CD14-positive monocyte (primary cell): ENCODE measurements around the gene ABCA4. TPM values are rescaled to one million over a fixed set of nuclear protein-coding genes. Genes with fewer than 3 reads are reported as not detected.

Experiments used
- DNase-seq, 3 donors: peaks; one replicate each; pipeline ENCODE4 v3.0.0-alpha.2; 2011 to 2022
- H2AFZ ChIP-seq: 2 replicates; pipeline ENCODE4 v1.6.0; 2012; ENCODE audit warnings: mild to moderate bottlenecking, low read depth, low read length, inconsistent platforms; ENCODE audit not compliant: insufficient read depth, poor library complexity, severe bottlenecking
- H3K27ac ChIP-seq, 2 donors: 1 replicate in 1 of 2; 2 replicates in 1 of 2; pipeline ENCODE4 v1.5.1; 2012 to 2013; ENCODE audit warnings: low read length in 2 of 2, control low read depth in 1 of 2, inconsistent platforms in 1 of 2, low read depth in 1 of 2, mild to moderate bottlenecking in 1 of 2
- H3K27me3 ChIP-seq, 2 donors: one replicate each; pipeline versions ENCODE4 v1.6.0 to v1.6.1; 2011 to 2013; ENCODE audit warnings: low read length in 2 of 2; ENCODE audit not compliant: control insufficient read depth in 2 of 2, insufficient read depth in 2 of 2
- H3K36me3 ChIP-seq, 2 donors: replicated peaks in 1 of 2; 1 replicate in 1 of 2; 2 replicates in 1 of 2; pipeline versions ENCODE4 v1.5.1 to v1.6.1; 2012 to 2013; ENCODE audit warnings: low read length in 2 of 2, control low read depth in 1 of 2, inconsistent platforms in 1 of 2, mild to moderate bottlenecking in 1 of 2; ENCODE audit not compliant: insufficient read depth in 2 of 2, control insufficient read depth in 1 of 2
- H3K4me1 ChIP-seq, 2 donors: 1 replicate in 1 of 2; 2 replicates in 1 of 2; pipeline versions ENCODE4 v1.5.1 to v1.6.1; 2012 to 2013; ENCODE audit warnings: low read length in 2 of 2, control low read depth in 1 of 2, inconsistent platforms in 1 of 2, mild to moderate bottlenecking in 1 of 2, moderate library complexity in 1 of 2; ENCODE audit not compliant: insufficient read depth in 2 of 2, control insufficient read depth in 1 of 2
- H3K4me2 ChIP-seq: replicated peaks from 2 replicates; pipeline ENCODE3; 2012; ENCODE audit warnings: low read length, moderate library complexity, mild to moderate bottlenecking; ENCODE audit not compliant: poor library complexity, severe bottlenecking; ENCODE audit errors: extremely low read depth
- H3K4me3 ChIP-seq, 3 experiments: fragments of 200-600 bp in 1 of 3; sonication (generic) in 1 of 3; replicated peaks in 1 of 3; 1 replicate in 2 of 3; 2 replicates in 1 of 3; pipeline ENCODE4 v1.5.1; 2011 to 2013; ENCODE audit warnings: low read length in 3 of 3, mild to moderate bottlenecking in 3 of 3, control low read depth in 2 of 3, low read depth in 2 of 3, inconsistent platforms in 1 of 3, moderate library complexity in 1 of 3
- H3K79me2 ChIP-seq: 2 replicates; pipeline ENCODE4 v1.6.0; 2012; ENCODE audit warnings: mild to moderate bottlenecking, control low read depth, inconsistent platforms, low read length, moderate library complexity; ENCODE audit not compliant: insufficient read depth
- H3K9ac ChIP-seq: 2 replicates; pipeline ENCODE4 v1.6.0; 2017; ENCODE audit warnings: low read length, mild to moderate bottlenecking; ENCODE audit not compliant: insufficient read depth, poor library complexity, severe bottlenecking
- H3K9me3 ChIP-seq, 2 donors: replicated peaks in 1 of 2; 1 replicate in 1 of 2; 2 replicates in 1 of 2; pipeline versions ENCODE4 v1.5.1 to v1.6.1; 2012 to 2013; ENCODE audit warnings: low read length in 2 of 2, control low read depth in 1 of 2; ENCODE audit not compliant: control insufficient read depth in 1 of 2, insufficient read depth in 1 of 2
- H4K20me1 ChIP-seq: 2 replicates; pipeline ENCODE4 v1.6.0; 2012; ENCODE audit warnings: mild to moderate bottlenecking, low read length, control low read depth, moderate library complexity; ENCODE audit not compliant: insufficient read depth
- H3K27ac Mint-ChIP-seq, 7 donors: one replicate each; pipeline ENCODE4 v1.8.0; 2020; ENCODE audit warnings: mild to moderate bottlenecking in 7 of 7, mixed read lengths in 7 of 7, moderate library complexity in 6 of 7, inconsistent platforms in 2 of 7
- H3K27me3 Mint-ChIP-seq, 3 donors: one replicate each; pipeline ENCODE4 v1.8.0; 2021 to 2022; ENCODE audit warnings: low read depth in 3 of 3, mild to moderate bottlenecking in 3 of 3, mixed read lengths in 3 of 3, moderate library complexity in 3 of 3, inconsistent platforms in 1 of 3
- H3K36me3 Mint-ChIP-seq, 2 donors: one replicate each; pipeline ENCODE4 v1.8.0; 2020; ENCODE audit warnings: mixed read lengths in 2 of 2, inconsistent platforms in 1 of 2, mild to moderate bottlenecking in 1 of 2
- H3K4me1 Mint-ChIP-seq: one replicate; pipeline ENCODE4 v1.8.0; 2020; ENCODE audit warnings: mild to moderate bottlenecking, mixed read lengths
- H3K4me3 Mint-ChIP-seq, 2 donors: one replicate each; pipeline ENCODE4 v1.8.0; 2020; ENCODE audit warnings: mild to moderate bottlenecking in 2 of 2, mixed read lengths in 2 of 2, moderate library complexity in 1 of 2
- H3K9me3 Mint-ChIP-seq, 7 donors: one replicate each; pipeline ENCODE4 v1.8.0; 2020 to 2022; ENCODE audit warnings: mixed read lengths in 7 of 7, mild to moderate bottlenecking in 6 of 7, moderate library complexity in 6 of 7, inconsistent platforms in 2 of 7
- WGBS: methylation state at CpG from one replicate; pipeline ENCODE4 v1.1.5; 2013; ENCODE audit warnings: missing lambda C conversion rate; ENCODE audit not compliant: insufficient coverage; 5-methylcytosine and 5-hydroxymethylcytosine counted together
- intact Hi-C, 2 donors: fragments of 100-400 bp; cut with micrococcal nuclease; formaldehyde crosslinking; loops; one replicate each; pipeline versions ENCODE4 v1.15.0 to v1.15.1; 2023
- polyA plus RNA-seq, 3 donors: library from polyadenylated mRNA; depleted of rRNA in 1 of 3; unstranded in 2 of 3; stranded (reverse) in 1 of 3; fragments of 300-500 nt in 2 of 3; fragments of >200 nt in 1 of 3; fragmentation: Illumina TruSeq in 2 of 3; gene quantifications; 1 replicate in 2 of 3; 2 replicates in 1 of 3; pipeline ENCODE4 v1.2.3, GENCODE V29; 2012 to 2021
- TF ChIP-seq, protein P1 (sequence below): fragments of 200-600 bp; IDR thresholded peaks from one replicate; pipeline ENCODE4 v1.8.0; 2022; ENCODE audit warnings: antibody characterized with exemption, mild to moderate bottlenecking

Gene ABCA4
- polyA plus RNA-seq, 3 donors: not detected

DNA sequence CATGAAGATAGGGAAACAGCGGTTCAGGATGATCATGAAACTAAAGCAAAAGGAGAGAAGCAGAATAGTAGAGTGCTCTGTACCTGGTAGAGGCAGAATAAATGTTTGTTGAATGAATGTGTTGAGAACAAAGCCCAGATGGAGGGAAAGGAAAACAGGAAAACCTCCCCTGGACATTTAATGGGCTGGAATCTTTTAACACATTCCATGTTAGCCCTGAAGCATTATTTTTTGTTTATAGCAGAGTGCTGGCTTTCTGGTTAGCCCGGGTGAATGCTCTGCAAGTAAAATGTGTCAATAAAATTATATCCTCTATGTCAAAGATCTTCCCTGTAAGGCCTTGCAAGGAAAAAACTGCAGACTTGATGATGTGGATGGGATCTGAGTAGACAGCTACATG is 60.2 kb downstream of the ABCA4 start:
- H3K4me3 ChIP-seq: no peak overlapping the region
- H3K9me3 ChIP-seq: no peaks in the 10 kb centered on the region
- intact Hi-C loops: loop anchor here (5.0 kb wide), 1 partner anchor 277 kb away; no protein-coding TSS in a partner anchor
- H3K79me2 ChIP-seq: no peaks in the 10 kb centered on the region
- no peak overlapping the region for H2AFZ ChIP-seq
- Mint-ChIP-seq H3K27ac (no peak overlapping the region), H3K27me3 (peaks cover 22 to 47% (median 23%) of the 10 kb centered on the region in 3 donors), H3K9me3 (no peaks in the 10 kb centered on the region), H3K4me3 (no peak overlapping the region), H3K36me3 (no peaks in the 10 kb centered on the region), H3K4me1 (peaks cover 2% of the 10 kb centered on the region)
- no peak overlapping the region for H3K4me2 ChIP-seq
- H3K4me1 ChIP-seq: no peaks in the 10 kb centered on the region
- no peak overlapping the region for H3K9ac ChIP-seq
- TF ChIP-seq, protein P1, sequence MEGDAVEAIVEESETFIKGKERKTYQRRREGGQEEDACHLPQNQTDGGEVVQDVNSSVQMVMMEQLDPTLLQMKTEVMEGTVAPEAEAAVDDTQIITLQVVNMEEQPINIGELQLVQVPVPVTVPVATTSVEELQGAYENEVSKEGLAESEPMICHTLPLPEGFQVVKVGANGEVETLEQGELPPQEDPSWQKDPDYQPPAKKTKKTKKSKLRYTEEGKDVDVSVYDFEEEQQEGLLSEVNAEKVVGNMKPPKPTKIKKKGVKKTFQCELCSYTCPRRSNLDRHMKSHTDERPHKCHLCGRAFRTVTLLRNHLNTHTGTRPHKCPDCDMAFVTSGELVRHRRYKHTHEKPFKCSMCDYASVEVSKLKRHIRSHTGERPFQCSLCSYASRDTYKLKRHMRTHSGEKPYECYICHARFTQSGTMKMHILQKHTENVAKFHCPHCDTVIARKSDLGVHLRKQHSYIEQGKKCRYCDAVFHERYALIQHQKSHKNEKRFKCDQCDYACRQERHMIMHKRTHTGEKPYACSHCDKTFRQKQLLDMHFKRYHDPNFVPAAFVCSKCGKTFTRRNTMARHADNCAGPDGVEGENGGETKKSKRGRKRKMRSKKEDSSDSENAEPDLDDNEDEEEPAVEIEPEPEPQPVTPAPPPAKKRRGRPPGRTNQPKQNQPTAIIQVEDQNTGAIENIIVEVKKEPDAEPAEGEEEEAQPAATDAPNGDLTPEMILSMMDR: no peak
- no peaks in the 10 kb centered on the region for H4K20me1 ChIP-seq
- H3K27me3 ChIP-seq: peaks cover 17 to 28% of the 10 kb centered on the region in 2 donors
- no peaks in the 10 kb centered on the region for H3K36me3 ChIP-seq
- 100% methylated on average over 1 of the region's 2 CpGs for WGBS
- DNase-seq: no peak
- H3K27ac ChIP-seq: no peak overlapping the region

DNA sequence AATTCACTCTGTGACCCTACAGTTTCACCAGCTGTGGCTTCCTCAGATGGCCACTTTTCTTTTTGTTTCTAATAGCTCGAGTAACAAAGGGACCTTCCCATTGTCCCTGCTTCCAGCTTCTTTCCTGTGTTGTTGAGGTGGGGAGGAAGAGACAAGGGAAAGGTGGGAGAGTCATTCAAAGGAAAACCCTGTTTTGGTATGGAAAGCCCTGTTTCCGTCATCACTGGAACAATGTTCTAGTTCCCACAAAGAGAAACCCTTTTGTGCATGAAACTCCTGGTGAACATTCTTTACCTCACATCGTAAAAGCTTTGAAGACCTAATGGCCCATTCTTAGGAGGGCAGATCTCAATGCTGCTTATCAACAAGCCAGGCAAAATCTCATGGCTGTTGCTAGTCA is 62.2 kb downstream of the ABCA4 start:
- 85% methylated on average over 2 of the region's 3 CpGs for WGBS
- H3K4me1 ChIP-seq: no peaks in the 10 kb centered on the region
- peaks cover 2% of the 10 kb centered on the region for H3K4me1 Mint-ChIP-seq
- H4K20me1 ChIP-seq: no peaks in the 10 kb centered on the region
- intact Hi-C loops: loop anchor here in 1 of 2 donors (5.0 kb wide), 1 partner anchor 404 kb away; no protein-coding TSS in a partner anchor
- H3K9ac ChIP-seq: no peak overlapping the region
- TF ChIP-seq, protein P1: no peak
- peaks cover 15 to 28% of the 10 kb centered on the region in 2 donors for H3K27me3 ChIP-seq
- no peaks in the 10 kb centered on the region for H3K79me2 ChIP-seq
- no peak overlapping the region for H3K4me3 ChIP-seq
- H3K27ac ChIP-seq: no peak overlapping the region
- no peaks in the 10 kb centered on the region for H3K36me3 ChIP-seq
- H3K27me3 Mint-ChIP-seq: peaks cover 20 to 42% (median 28%) of the 10 kb centered on the region in 3 donors
- H3K36me3 Mint-ChIP-seq: no peaks in the 10 kb centered on the region
- H2AFZ ChIP-seq: no peak overlapping the region
- H3K27ac Mint-ChIP-seq: no peak overlapping the region
- peak overlapping the region in 1 of 2 donors; percentile 5 for H3K4me3 Mint-ChIP-seq
- no peaks in the 10 kb centered on the region for H3K9me3 Mint-ChIP-seq
- H3K4me2 ChIP-seq: no peak overlapping the region
- H3K9me3 ChIP-seq: no peaks in the 10 kb centered on the region
- DNase-seq: no peak
